Progenitor cell of endocrine pancreas (in vitro differentiated cells): ENCODE measurements around the gene FAM219B. TPM values are rescaled to one million over a fixed set of nuclear protein-coding genes. Genes with fewer than 3 reads are reported as not detected.
"Not testable (repeated sequence)": the region's sequence is repeated elsewhere in the genome, so short reads cannot be mapped to it uniquely, and the experiment has no call there.

Experiments
- DNase-seq: peaks from one replicate; pipeline ENCODE4 v3.0.0; 2021; ENCODE audit warnings: low spot score; ENCODE audit not compliant: unreplicated experiment
- H3K27ac Mint-ChIP-seq: 2 replicates; pipeline ENCODE4 v1.8.0; 2021; ENCODE audit warnings: mild to moderate bottlenecking, moderate library complexity, mixed read lengths
- H3K27me3 Mint-ChIP-seq: 2 replicates; pipeline ENCODE4 v1.8.0; 2021; ENCODE audit warnings: mixed read lengths
- H3K36me3 Mint-ChIP-seq: 2 replicates; pipeline ENCODE4 v1.8.0; 2022; ENCODE audit warnings: mixed read lengths; ENCODE audit not compliant: insufficient read depth
- H3K4me1 Mint-ChIP-seq: 2 replicates; pipeline ENCODE4 v1.8.0; 2021; ENCODE audit warnings: low read depth, mixed read lengths
- H3K4me3 Mint-ChIP-seq: 2 replicates; pipeline ENCODE4 v1.8.0; 2021; ENCODE audit warnings: low read depth, mild to moderate bottlenecking, moderate library complexity, mixed read lengths
- H3K9me3 Mint-ChIP-seq: 2 replicates; pipeline ENCODE4 v1.8.0; 2021; ENCODE audit warnings: low read depth, mixed read lengths
- total RNA-seq: library from RNA; stranded (reverse); gene quantifications from 2 replicates; pipeline ENCODE4 v1.2.1, GENCODE V29; 2021
- TF ChIP-seq, protein P1 (sequence below): fragments of 200-600 bp; sonication (generic); IDR thresholded peaks from one replicate; pipeline ENCODE4 v1.5.0; 2021; ENCODE audit warnings: antibody characterized with exemption, mild to moderate bottlenecking; ENCODE audit not compliant: unreplicated experiment

Gene FAM219B
- total RNA-seq, 1 donor from 2014 or later: 118 TPM

GRCh38 chr15:74928771-74929198 lies 22.1 kb upstream of the FAM219B start:
- H3K27ac Mint-ChIP-seq: no peak overlapping the region

GRCh38 chr15:74924525-74924924 lies 17.9 kb upstream of the FAM219B start:
- Mint-ChIP-seq H3K27ac (no peak overlapping the region), H3K9me3 (no peaks in the 10 kb centered on the region), H3K27me3 (no peaks in the 10 kb centered on the region), H3K36me3 (peaks cover 23% of the 10 kb centered on the region), H3K4me3 (no peak overlapping the region), H3K4me1 (no peaks in the 10 kb centered on the region)
- TF ChIP-seq, protein P1, sequence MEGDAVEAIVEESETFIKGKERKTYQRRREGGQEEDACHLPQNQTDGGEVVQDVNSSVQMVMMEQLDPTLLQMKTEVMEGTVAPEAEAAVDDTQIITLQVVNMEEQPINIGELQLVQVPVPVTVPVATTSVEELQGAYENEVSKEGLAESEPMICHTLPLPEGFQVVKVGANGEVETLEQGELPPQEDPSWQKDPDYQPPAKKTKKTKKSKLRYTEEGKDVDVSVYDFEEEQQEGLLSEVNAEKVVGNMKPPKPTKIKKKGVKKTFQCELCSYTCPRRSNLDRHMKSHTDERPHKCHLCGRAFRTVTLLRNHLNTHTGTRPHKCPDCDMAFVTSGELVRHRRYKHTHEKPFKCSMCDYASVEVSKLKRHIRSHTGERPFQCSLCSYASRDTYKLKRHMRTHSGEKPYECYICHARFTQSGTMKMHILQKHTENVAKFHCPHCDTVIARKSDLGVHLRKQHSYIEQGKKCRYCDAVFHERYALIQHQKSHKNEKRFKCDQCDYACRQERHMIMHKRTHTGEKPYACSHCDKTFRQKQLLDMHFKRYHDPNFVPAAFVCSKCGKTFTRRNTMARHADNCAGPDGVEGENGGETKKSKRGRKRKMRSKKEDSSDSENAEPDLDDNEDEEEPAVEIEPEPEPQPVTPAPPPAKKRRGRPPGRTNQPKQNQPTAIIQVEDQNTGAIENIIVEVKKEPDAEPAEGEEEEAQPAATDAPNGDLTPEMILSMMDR: no peak
- DNase-seq: no peak

More at GRCh38 chr15:74928771-74929198, 22.1 kb upstream of the FAM219B start:
- DNase-seq: no peak
- Mint-ChIP-seq H3K9me3 (no peaks in the 10 kb centered on the region), H3K36me3 (peaks cover 11% of the 10 kb centered on the region), H3K4me3 (no peak overlapping the region), H3K4me1 (peaks cover 5% of the 10 kb centered on the region), H3K27me3 (no peaks in the 10 kb centered on the region)
- TF ChIP-seq, protein P1: no peak

DNA sequence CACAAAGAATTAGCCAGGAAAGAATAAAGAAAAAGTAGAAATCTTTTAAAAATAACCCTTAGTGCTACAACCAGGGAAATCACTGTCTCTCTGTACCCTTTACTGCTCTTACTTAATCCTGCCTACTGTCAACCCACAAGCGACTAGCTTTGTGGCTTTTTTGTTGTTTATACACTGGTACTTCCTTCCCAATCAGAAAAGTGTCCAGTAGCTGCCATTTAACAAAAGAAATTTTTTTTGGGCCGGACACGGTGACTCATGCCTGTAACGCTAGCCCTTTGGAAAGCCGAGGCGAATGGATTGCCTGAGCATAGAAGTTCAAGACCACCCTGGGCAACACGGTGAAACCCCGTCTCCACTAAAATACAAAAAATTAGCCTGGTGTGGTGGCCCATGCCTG lies 13.8 kb upstream of the FAM219B start:
- Mint-ChIP-seq H3K27ac (no peak overlapping the region), H3K36me3 (peaks cover 33% of the 10 kb centered on the region)

DNA sequence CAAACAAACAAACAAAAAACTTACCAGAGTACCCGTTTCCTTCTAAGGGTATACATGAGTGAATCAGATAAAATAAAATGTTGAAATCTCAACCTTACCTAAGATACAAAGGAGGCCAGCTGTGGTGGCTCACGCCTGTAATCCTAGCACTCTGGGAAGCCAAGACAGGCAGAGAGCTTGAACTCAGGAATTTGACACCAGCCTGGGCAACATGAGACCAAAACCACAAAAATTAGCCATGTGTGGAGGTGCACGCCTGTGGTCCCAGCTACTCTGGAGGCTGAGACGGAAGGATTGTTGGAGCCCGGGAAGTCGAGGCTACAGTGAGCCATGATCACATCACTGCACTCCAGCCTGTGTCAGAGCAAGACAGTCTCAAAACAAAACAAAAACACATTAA lies 11.0 kb upstream of the FAM219B start:
- H3K4me3 Mint-ChIP-seq: no peak overlapping the region
- DNase-seq: no peak
- H3K36me3 Mint-ChIP-seq: peaks cover 29% of the 10 kb centered on the region
- H3K9me3 Mint-ChIP-seq: no peaks in the 10 kb centered on the region
- H3K27me3 Mint-ChIP-seq: no peaks in the 10 kb centered on the region
- no peaks in the 10 kb centered on the region for H3K4me1 Mint-ChIP-seq
- TF ChIP-seq, protein P1: no peak
- no peak overlapping the region for H3K27ac Mint-ChIP-seq

More for the DNA sequence above, 13.8 kb upstream of the FAM219B start:
- H3K4me3 Mint-ChIP-seq: no peak overlapping the region
- no peaks in the 10 kb centered on the region for H3K4me1 Mint-ChIP-seq
- DNase-seq: no peak
- no peaks in the 10 kb centered on the region for H3K27me3 Mint-ChIP-seq
- TF ChIP-seq, protein P1: no peak
- no peaks in the 10 kb centered on the region for H3K9me3 Mint-ChIP-seq

GRCh38 chr15:74913799-74914198 lies 7.1 kb upstream of the FAM219B start:
- H3K36me3 Mint-ChIP-seq: peaks cover 11% of the 10 kb centered on the region
- H3K9me3 Mint-ChIP-seq, H3K4me1 Mint-ChIP-seq, H3K4me3 Mint-ChIP-seq, H3K27ac Mint-ChIP-seq, H3K27me3 Mint-ChIP-seq, DNase-seq: not testable (repeated sequence)

DNA sequence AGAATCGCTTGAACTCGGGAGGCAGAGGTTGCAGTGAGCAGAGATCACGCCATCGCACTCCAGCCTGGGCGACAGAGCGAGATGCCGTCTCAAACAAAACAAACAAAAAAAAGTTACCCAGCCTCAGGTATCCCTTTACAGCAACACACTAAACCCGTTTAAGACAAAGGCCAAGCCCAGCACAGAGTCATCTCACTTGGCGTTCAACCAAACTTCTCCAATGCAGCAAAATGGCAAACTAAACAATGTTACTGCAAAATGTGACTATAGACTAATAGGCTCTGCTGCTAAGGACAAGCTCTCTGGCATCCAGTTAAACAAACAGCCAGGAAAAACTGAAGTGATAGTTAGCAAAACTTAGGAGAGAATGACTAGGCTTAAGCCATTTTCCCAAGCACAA lies 6.4 kb upstream of the FAM219B start:
- Mint-ChIP-seq H3K36me3 (peaks cover 6% of the 10 kb centered on the region), H3K4me3 (no peak overlapping the region), H3K27me3 (no peaks in the 10 kb centered on the region), H3K9me3 (no peaks in the 10 kb centered on the region), H3K27ac (no peak overlapping the region), H3K4me1 (peaks cover 5% of the 10 kb centered on the region)
- TF ChIP-seq, protein P1: no peak
- DNase-seq: no peak
